ENCODE measurements around the gene SIRPA.

- TF ChIP-seq CTCF (IDR thresholded peaks at IDR 0.05; ENCODE audit: poor library complexity, severe bottlenecking) (no peak), POLR2AphosphoS5 (IDR thresholded peaks at IDR 0.05) (no peak), MXI1 (conservative IDR thresholded peaks at IDR 0.05; ENCODE audit: poor library complexity, severe bottlenecking) (no peak), TAF1 (IDR thresholded peaks at IDR 0.05; ENCODE audit: low read depth) (no peak), REST (IDR thresholded peaks at IDR 0.05; ENCODE audit: borderline replicate concordance) (no peak), EZH2 (IDR thresholded peaks at IDR 0.05; ENCODE audit: borderline replicate concordance, insufficient read depth, low read length, poor library complexity, severe bottlenecking) (no peak), RAD21 (conservative IDR thresholded peaks at IDR 0.05) (no peak)
Measured at GRCh38 chr20:1895674-1896483, 672 bp downstream of the SIRPA start.

Data from neural cell (in vitro differentiated cells).